ENCODE data around the gene RAB40C.

DNA sequence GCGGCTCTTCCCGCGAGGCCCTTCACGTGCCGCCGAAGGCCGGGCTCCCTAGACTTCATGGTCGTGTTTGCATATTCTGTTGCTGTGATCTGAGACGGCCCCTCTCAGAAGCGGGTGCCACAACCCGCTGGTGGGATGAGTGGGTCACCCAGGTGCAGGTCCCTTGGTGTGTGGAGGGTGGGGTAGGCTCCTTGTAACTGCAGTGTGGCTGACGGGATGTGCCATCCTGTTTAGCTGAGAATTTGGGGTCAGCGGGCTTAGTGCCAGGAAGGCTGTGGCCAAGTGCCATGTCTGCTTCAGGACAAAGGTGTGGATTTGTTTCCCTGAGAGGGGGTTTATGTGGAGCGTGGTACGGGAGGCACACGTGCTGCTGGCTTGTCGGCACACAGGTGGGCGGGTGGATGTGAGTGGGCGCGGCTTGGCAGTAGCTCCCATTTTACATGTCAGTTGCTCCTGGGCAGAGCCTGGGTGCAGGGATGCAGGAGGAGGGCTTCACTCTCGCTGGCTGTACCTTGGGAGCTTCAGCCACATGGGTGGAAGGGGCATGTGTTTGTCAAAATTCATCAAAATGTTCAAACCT lies 31.8 kb downstream of the RAB40C start:
- no peak for TF ChIP-seq POLR2AphosphoS5 (IDR thresholded peaks at IDR 0.05; ENCODE audit: borderline replicate concordance, low read depth, low read length)
- no peak for TF ChIP-seq EZH2 (IDR thresholded peaks at IDR 0.05)
